ENCODE data around the gene ZNF445.
"Not testable (repeated sequence)": the region's sequence is repeated elsewhere in the genome, so short reads cannot be mapped to it uniquely, and the experiment has no call there.

Gene ZNF445

GRCh38 chr3:44477312-44478030 is at the start of gene ZNF445:
Gene ZNF445, minus strand, starts transcription at chr3:44477670. Its CDS starts 22,121 bp downstream, at chr3:44455549.
- in situ Hi-C loops (cut with MboI; ENCODE audit: low sequenced_read_pairs) = no loop called here

GRCh38 chr3:44525060-44525459 is 47.6 kb upstream of the ZNF445 start:
- in situ Hi-C loops (cut with MboI; ENCODE audit: low sequenced_read_pairs) = no loop called here

- in situ Hi-C loops (cut with MboI; ENCODE audit: low sequenced_read_pairs) = no loop called here
Observed at GRCh38 chr3:44522494-44522933, 45.0 kb upstream of the ZNF445 start.

- in situ Hi-C loops (cut with MboI; ENCODE audit: low sequenced_read_pairs) = no loop called here
Observed at GRCh38 chr3:44521721-44522120, 44.3 kb upstream of the ZNF445 start.

- in situ Hi-C loops (cut with MboI; ENCODE audit: low sequenced_read_pairs) = no loop called here
Observed at GRCh38 chr3:44518782-44519156, 41.3 kb upstream of the ZNF445 start.

- in situ Hi-C loops (cut with MboI; ENCODE audit: low sequenced_read_pairs) = no loop called here
Observed at GRCh38 chr3:44516230-44516629, 38.8 kb upstream of the ZNF445 start.

GRCh38 chr3:44513513-44513912 is 36.0 kb upstream of the ZNF445 start:
- in situ Hi-C loops (cut with MboI; ENCODE audit: low sequenced_read_pairs) = no loop called here

- in situ Hi-C loops (cut with MboI; ENCODE audit: low sequenced_read_pairs) = no loop called here
Observed at GRCh38 chr3:44511238-44511566, 33.7 kb upstream of the ZNF445 start.

- in situ Hi-C loops (cut with MboI; ENCODE audit: low sequenced_read_pairs) = no loop called here
Observed at GRCh38 chr3:44510000-44510368, 32.5 kb upstream of the ZNF445 start.

- in situ Hi-C loops (cut with MboI; ENCODE audit: low sequenced_read_pairs) = no loop called here
Observed at GRCh38 chr3:44509393-44509921, 32.0 kb upstream of the ZNF445 start.

- in situ Hi-C loops (cut with MboI; ENCODE audit: low sequenced_read_pairs) = no loop called here
Observed at GRCh38 chr3:44506961-44507360, 29.5 kb upstream of the ZNF445 start.

- in situ Hi-C loops (cut with MboI; ENCODE audit: low sequenced_read_pairs) = no loop called here
Observed at GRCh38 chr3:44506556-44506955, 29.1 kb upstream of the ZNF445 start.

- in situ Hi-C loops (cut with MboI; ENCODE audit: low sequenced_read_pairs) = no loop called here
Observed at GRCh38 chr3:44504566-44504965, 27.1 kb upstream of the ZNF445 start.

- in situ Hi-C loops (cut with MboI; ENCODE audit: low sequenced_read_pairs) = not testable (repeated sequence)
Observed at GRCh38 chr3:44503178-44503577, 25.7 kb upstream of the ZNF445 start.

- in situ Hi-C loops (cut with MboI; ENCODE audit: low sequenced_read_pairs) = no loop called here
Observed at GRCh38 chr3:44501971-44502370, 24.5 kb upstream of the ZNF445 start.

GRCh38 chr3:44499899-44500168 is 22.4 kb upstream of the ZNF445 start:
- in situ Hi-C loops (cut with MboI; ENCODE audit: low sequenced_read_pairs) = not testable (repeated sequence)

GRCh38 chr3:44499149-44499898 is 21.9 kb upstream of the ZNF445 start:
- in situ Hi-C loops (cut with MboI; ENCODE audit: low sequenced_read_pairs) = no loop called here

- in situ Hi-C loops (cut with MboI; ENCODE audit: low sequenced_read_pairs) = no loop called here
Observed at GRCh38 chr3:44495636-44496415, 18.4 kb upstream of the ZNF445 start.

- in situ Hi-C loops (cut with MboI; ENCODE audit: low sequenced_read_pairs) = no loop called here
Observed at GRCh38 chr3:44492496-44492895, 15.0 kb upstream of the ZNF445 start.

GRCh38 chr3:44482721-44483120 is 5.3 kb upstream of the ZNF445 start:
- in situ Hi-C loops (cut with MboI; ENCODE audit: low sequenced_read_pairs) = no loop called here

- in situ Hi-C loops (cut with MboI; ENCODE audit: low sequenced_read_pairs) = no loop called here
Observed at GRCh38 chr3:44478606-44479094, 1.2 kb upstream of the ZNF445 start.

- in situ Hi-C loops (cut with MboI; ENCODE audit: low sequenced_read_pairs) = no loop called here
Observed at GRCh38 chr3:44478055-44478468, 592 bp upstream of the ZNF445 start.

Data from HL-60/S4 (cell line).